Lung microvascular endothelial cell (primary cell): ENCODE results near the gene SHTN1. TPM values are rescaled to one million over a fixed set of nuclear protein-coding genes. Genes with fewer than 3 reads are reported as not detected.
A peak's percentile ranks its signal among the peaks of the same experiment; 100 is the strongest.

ENCODE experiments used
- DNase-seq, 2 donors: peaks; one replicate each; pipeline versions ENCODE4 v3.0.0 to v3.0.0-alpha.2; 2010; ENCODE audit warnings: low read depth in 2 of 2
- total RNA-seq: library from RNA; depleted of rRNA; stranded (reverse); fragments of >200 nt; gene quantifications from 2 replicates; pipeline ENCODE4 v1.2.1, GENCODE V29; 2014

The SHTN1 gene
- total RNA-seq, 1 donor from 2014 or later = 0.99 TPM

DNA sequence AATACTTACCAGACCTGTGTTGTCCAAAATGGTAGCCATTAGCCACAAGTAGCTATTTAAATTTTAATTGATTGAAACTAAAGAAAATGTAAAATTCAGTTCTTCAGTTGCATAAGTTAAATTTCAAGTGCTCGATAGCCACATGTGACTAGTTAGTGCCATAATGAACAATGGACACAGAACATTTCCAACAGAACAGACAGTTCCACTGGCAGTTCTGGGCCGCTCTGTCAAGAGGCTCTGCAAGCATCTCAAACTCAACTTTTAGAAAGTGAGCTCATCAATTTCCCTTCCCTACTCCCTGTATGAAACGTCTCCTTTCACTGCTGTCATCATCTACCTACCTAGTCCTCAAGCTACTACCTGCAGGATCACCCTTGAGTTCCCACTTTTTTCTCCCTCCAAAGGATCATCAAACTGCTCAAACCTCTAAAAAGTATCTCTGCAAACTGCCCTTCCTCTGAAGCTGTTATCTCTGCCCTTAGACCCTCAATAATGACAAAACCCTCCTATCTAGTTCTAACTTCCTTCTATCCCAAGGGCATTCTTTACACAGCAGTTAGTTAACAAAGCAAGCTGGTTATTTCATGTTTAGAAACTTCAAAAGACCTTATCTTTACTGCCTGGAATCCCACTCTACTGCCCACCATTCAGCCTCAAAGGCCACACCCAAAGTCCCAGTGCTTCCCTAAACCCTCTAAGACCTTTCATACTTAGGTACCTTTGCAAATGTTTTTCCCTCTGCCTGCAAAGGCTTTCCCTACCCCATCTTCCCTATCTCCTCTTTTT is 20.6 kb downstream of the SHTN1 start:
- no peak for DNase-seq

DNA sequence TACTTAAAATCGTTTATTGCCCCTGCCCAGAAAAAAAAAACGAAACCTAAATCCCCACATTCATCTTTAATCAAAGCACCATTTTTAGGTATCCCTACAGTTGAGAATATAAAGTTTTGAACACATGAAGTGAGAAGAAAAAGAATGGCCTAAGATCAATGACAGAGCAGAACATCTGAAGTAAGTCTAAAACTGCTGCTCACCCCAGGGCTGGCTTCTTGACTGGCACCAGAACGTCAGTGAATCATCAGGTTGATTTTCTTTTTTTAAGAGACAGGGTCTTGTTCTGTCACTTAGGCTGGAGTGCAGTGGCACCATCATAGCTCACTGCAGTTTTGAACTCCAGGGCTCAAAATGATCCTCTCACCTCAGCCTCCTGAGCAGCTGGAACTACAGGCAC is 24.9 kb downstream of the SHTN1 start:
- no peak for DNase-seq

DNA sequence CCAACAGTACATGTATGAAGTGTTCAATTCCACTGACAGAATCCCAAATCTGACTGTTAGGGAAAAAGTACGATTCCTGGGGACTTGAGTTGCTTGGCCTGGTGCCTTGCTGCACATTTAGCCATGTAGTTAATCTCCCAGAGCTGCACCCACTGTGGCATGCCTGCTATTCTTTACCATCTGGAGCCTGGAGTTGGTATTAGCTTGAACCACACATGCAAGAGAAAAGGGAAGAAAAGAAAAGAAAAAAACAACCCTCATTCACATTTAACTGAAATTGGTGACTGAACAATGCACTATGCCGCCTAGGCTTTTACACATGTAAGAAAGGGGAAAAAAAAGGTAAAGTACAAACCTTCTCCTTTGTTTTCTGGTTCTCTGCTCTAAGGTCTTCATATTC is 26.1 kb downstream of the SHTN1 start:
- DNase-seq = no peak

GRCh38 chr10:116974456-116975005 is 30.5 kb downstream of the SHTN1 start:
- DNase-seq = peak; percentile 72 to 87

DNA sequence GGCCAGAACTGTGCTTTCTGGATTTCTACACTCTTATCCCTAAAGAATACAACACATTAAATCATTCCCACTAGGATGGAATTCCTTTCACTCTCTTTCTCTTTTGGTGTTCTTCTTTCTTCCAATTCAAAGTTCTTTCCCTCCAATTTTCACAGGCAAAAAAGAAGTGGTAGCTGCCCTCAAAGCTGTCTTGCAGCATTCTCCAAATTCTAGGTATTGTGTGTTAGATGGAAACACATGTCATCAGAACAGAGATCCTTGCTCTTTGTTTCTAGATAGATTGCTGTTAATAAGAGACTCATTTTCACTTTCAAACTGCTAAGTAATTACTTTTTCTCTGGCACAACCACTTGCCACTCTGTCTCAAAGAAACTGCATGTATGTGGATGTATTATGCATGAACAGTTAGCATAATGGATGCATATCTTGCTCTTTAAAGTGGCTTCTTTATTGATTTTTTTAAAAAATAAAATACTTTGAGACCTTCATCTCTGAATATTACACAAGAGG is 31.0 kb downstream of the SHTN1 start:
- DNase-seq = peak in 1 of 2 donors; percentile 4

GRCh38 chr10:116973371-116973905 is 31.5 kb downstream of the SHTN1 start:
- DNase-seq = no peak

DNA sequence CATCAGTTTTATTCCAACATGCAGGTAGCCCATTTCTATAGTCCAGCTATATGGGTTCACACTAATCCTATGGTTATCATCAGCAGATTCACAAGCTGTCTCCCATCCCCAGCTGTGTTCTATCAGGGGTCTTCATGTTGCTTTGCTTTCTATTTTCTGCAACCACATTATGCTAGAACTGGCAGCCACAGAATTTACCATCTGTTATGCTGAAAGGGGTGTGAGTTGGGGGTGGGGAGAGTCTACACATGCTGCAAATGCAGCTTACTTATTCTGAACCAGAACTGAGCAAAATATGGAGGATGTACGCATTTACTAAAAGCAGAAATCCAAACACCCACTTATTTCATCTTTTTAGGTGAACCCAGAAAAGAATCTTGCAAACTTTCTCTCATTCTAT is 32.9 kb downstream of the SHTN1 start:
- DNase-seq = no peak

- DNase-seq = no peak
These were observed 34.9 kb downstream of the SHTN1 start for GRCh38 chr10:116970050-116970449.

- DNase-seq = no peak
These were observed 36.7 kb downstream of the SHTN1 start for GRCh38 chr10:116968331-116968730.

- DNase-seq = no peak
These were observed 43.4 kb downstream of the SHTN1 start for GRCh38 chr10:116961406-116962251.

GRCh38 chr10:116960066-116960776 is 44.8 kb downstream of the SHTN1 start:
- DNase-seq = no peak

DNA sequence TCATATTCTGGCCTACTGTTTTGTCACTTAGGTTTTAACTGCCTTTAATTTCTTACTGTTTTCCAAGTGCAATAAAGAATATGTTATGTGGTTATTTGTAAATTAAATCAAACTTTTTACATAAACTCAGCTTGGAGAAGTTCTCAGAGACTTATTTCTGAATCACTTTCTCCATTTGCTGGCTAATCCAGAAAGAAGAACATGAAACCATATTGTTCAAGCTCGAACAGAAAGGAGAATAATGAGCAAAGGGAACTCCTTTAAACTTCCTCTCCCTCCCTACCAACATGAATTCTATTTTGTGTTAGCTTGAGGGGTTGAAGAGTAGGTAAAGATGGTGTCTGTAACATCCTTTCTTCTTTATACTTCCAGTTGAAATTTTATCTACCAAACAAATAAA is 52.3 kb downstream of the SHTN1 start:
- no peak for DNase-seq

- no peak for DNase-seq
These were observed 56.5 kb downstream of the SHTN1 start for GRCh38 chr10:116948530-116948870.

DNA sequence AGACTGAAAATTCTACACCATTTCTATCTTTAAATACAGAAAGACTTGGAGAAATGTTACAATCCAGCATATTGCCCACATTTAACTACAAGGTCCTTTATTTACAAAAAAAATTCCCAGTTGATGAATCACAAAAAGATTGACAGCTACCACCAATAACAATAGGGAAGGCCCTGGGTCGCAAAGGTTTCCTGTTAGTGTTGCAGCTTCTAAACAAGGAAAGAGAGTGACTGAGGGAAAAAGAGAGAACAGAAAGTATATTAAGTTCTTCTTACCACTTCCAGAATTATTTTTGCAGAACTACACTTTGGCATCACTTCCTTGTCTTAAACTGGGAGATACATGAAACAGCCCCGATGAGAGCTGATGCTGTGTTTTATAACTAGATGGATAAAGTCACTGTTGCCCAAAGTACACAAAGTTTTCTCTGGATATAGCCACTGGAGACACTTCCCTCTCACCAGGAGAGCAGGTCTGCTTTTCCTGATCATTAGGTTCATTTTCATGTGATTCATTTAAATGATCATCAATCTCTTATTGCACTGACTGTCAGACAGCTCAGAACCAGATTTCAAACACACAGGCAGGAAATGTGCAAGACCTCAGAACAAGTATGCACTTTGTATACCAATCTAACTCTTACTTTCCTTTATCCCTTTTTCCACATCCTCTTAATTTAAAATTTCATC is 57.0 kb downstream of the SHTN1 start:
- peak; percentile 64 to 85 for DNase-seq

DNA sequence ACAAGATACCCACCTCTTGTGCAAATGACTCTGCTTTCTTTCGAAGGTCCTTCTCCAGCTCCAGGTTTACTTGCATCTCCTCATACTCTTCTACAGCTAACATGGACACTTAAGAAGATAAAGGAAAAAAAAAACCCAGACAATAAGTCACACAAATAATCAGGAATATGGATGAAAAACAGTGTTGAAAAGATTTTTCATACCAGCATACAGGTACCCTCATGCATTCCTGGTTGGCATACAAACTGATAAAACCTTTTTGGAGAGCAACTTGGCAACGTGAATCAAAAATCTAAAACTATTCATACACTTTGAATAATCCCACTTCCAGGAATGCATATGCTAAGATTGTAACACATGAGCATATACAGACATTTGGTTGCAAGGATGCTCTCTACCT is 60.1 kb downstream of the SHTN1 start:
- DNase-seq = no peak

- no peak for DNase-seq
These were observed 73.2 kb downstream of the SHTN1 start for GRCh38 chr10:116931806-116932205.

DNA sequence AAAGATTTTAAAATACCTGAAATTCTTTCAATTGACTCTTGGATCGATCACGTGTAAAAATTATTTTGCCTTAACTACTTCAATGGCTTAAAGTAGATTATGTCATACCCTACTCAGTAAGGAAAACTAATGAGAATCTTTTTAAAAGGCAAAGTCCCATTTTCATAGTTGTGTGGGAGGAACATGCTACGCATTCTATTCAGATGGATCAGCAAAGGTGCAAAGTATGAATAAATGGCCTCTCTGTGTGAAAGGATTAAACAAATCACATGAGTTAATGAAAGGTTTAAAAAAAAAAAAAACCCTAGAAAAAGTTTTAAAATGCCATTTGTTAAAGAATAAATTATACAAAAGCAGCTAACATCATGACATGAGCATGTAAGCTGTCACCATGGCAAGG is 78.6 kb downstream of the SHTN1 start:
- DNase-seq = no peak

DNA sequence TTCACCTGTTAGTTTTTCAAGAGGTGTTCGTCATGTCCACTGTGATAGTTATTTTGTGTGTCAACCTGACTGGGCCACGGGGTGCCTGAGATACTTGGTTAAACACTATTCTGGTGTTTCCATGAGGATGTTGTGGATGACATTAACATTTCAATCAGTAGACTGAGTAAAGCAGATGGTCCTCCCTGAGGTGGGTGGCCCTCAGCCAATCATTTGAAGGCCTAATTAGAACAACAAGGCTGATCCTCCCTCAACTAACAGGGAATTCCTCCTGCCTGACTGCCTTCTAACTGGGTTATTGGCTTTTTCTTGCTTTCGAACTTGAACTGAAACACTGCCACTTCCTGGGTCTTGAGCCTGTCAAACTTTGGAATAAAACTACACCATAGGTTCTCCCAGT is 79.9 kb downstream of the SHTN1 start:
- no peak for DNase-seq

GRCh38 chr10:116919706-116920105 is 85.3 kb downstream of the SHTN1 start:
- no peak for DNase-seq

DNA sequence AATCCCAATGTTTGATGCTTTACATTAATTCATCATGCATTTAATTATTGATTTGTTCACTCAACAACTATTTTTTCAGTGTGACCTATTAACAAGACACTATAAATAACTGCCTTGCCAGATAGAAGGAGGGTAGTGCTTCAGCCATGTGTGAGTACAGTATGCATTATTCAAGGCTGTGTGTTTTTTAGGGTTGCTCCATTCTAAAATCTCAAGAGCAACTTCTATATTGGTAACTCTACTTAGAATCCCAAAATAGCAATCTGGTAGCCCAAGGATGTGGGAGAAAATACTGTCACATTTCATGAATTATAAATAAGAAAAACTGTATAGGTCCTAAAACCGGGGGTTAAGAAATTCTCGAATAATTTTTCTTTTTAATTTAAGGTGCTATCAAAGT is 85.8 kb downstream of the SHTN1 start:
- DNase-seq = no peak

GRCh38 chr10:116918583-116918982 is 86.4 kb downstream of the SHTN1 start:
- no peak for DNase-seq
